Islet of Langerhans (tissue), 1 donor: ENCODE measurements around the gene NEBL.

ENCODE experiments used
- FAIRE-seq: peaks from one replicate; lab custom pipeline; 2011; peaks lifted over from hg19 to GRCh38; lab: Jason Lieb, UNC

NEBL gene

DNA sequence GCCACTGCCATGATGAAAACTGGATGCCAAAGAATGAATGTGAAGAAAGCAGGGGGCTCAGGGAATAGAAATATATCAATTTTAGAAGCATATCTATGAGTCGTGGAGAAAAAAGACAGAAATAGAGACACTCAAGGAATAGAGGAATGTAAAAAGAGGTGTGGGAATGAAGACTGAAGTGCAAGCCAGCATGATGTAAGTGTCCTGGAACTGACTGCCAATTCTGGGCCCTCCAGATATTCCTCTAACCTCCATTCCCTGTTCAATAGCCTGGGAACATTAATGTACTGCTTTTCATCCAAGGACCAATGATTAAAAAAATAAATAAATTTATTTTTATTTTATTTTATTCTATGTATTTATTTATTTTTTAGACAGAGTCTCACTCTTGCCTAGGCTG is 40.6 kb downstream of the NEBL start:
- no peak for FAIRE-seq

GRCh38 chr10:20855398-20856038 is 41.6 kb downstream of the NEBL start:
- peak; percentile 71 for FAIRE-seq

- no peak for FAIRE-seq
Observed at GRCh38 chr10:20853276-20853675, 43.8 kb downstream of the NEBL start.

DNA sequence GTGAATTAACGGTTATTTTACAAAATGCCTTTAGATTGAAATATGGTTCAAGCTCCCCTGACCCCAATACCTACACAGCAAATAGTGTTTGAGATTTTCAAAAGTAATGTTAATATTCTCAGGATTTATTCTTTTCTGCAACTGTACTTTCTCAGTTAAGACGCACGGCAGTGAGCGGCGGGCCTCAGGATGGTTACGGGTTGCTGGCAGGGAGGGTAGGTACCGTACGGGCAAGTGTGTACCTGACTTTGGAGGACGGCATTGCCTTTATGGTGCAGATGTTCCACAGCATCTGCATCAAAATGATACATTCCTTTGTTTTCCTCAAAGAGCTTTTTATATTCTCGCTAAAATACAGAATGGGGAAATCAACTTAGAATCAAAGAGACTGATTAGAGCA is 44.8 kb downstream of the NEBL start:
- no peak for FAIRE-seq

DNA sequence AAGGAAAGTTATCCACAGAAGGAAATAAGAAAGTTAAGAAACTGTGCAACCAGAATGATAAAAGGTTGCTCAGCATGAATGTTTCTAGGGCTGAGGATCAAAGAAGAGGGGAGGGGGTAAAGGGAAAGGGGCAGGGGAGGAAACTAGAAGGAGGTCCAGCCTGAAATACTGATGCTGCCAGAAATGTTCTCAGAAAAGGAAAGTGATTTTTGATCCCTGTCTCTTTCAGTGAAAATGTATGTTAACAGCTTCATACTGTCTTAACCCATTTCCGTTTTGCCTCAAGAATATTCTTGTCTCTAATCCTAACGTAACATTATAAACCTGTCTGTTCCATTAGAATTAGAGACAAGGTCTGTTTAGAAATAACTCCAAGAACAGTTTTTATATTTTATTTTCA is 49.6 kb downstream of the NEBL start:
- no peak for FAIRE-seq

GRCh38 chr10:20846263-20846662 is 50.8 kb downstream of the NEBL start:
- no peak for FAIRE-seq

DNA sequence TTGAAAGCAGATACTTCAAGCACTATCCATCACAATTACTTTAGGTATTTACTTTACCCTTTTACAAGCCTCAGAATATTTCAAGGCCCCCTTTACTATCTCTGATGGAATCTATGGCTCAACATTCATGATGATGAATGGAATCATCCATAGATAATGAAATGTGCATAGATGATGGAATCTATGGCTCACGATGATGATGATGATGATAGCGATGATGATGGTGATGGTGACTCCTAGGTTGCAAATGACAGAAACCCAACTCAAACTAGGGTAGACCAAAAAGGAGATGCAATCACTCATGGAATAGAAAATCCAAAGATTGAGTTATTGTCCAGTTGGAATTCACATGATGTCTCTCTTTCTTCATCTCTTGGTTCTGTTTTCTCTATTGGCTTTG is 55.7 kb downstream of the NEBL start:
- FAIRE-seq, result no peak

DNA sequence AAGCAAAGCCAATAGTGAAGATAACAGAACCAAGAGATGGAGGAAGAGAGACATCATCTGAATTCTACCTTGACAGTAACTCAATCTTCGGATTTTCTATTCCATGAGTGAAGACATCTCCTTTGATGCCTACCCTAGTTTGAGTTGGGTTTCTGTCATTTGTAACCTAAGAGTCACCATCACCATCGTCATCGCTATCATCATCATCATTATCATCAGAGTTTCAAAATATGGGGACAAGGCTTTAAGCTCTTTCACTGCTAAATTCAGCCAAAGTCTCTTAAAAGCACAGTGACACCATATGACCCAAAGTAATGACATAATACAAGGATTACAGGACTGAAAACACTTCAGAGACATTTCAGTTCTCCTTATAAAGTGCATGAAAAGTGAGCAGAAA is 57.2 kb downstream of the NEBL start:
- no peak for FAIRE-seq

DNA sequence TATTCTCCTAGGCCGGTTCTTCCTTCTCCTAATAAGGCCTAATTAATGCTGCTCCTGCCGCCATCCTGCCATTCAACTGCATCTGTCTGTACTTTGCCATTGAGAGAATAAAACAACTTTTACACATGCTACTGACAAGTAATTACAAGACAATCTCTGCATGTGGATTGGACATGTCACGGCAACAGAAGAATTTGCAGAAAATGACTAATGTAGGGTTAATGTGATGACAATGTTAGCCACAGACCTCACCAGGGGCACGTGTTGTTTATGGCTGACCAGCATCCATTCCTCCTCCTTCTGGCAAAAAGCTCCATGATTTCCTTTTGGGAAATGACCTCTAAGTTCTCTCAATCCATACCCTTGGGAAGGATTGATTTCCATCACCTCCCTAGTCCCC is 58.0 kb downstream of the NEBL start:
- FAIRE-seq, result no peak

DNA sequence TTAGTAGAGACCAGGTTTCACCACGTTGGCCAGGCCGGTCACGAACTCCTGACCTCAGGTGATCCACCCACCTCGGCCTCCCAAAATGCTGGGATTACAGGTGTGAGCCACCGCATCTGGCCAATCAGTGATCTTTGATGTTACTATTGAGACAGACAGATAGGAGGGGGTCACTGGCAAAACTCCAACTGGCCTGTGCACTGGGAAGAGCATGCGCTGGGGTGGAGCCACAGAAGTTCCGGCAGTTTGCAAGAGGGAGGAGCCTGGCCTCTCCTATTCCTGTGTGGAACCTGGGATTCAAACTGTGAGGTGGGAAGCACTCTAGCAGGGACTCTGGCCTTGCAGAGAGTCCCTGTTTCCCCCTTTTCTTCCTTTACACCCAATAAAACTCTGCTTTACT is 60.7 kb downstream of the NEBL start:
- no peak for FAIRE-seq

DNA sequence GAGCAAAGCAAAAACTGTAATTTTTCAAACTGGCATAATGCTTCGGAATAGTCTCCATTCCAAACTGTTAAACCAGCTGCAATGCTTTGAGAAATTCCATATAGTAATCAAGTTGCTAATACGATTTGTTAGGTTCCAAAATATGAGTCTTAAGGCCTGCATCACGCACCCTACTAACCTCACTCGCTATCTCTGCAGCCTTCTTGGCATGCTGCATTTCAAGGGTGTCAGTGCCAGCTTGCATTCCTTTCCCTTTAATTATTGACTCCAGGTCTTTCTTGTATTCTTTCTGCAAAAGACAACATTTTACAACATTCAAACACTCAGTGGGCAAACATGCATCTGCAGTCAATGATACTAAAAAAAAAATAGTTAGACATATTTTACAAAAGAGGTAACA is 61.8 kb downstream of the NEBL start:
- no peak for FAIRE-seq

GRCh38 chr10:20834825-20835224 is 62.3 kb downstream of the NEBL start:
- FAIRE-seq, result no peak

- no peak for FAIRE-seq
Observed at GRCh38 chr10:20822825-20823224, 74.3 kb downstream of the NEBL start.

- no peak for FAIRE-seq
Observed at GRCh38 chr10:20817646-20818045, 79.5 kb downstream of the NEBL start.

DNA sequence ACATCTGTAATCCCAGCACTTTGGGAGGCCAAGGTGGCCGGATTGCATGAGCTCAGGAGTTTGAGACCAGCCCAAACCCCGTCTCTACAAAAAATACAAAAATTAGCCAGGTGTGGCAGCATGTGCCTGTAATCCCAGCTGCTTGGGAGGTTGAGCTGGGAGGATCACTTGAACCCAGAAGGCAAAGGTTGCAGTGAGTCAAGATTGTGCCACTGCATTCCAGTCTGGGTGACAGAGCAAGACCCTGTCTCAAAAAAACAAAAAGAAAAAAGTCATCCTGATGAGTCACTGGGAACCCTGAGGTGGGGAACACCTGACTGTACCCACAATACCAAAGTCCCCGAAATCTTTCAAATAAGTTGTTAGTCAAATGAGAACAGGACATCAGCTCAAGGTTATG is 80.0 kb downstream of the NEBL start:
- FAIRE-seq, result no peak

GRCh38 chr10:20814116-20814515 is 83.0 kb downstream of the NEBL start:
- FAIRE-seq, result no peak

DNA sequence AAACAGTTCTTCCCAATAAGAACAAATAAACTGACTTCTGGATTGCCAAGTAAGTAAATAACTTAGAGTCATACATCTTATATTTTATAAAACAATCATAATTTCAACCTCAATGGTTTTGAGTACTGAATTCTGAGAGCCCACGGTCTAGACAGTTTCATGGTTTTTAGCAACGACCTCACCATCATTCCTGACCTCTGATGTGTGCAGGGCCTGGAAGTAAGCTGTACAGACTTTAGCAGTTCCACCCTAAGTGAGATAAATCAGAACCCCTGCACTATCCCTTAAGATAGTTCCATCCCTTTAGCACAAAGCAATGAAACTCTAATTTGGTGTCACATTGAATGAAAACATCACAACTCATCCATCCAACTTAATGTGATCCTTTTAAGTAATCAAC is 86.0 kb downstream of the NEBL start:
- no peak for FAIRE-seq

DNA sequence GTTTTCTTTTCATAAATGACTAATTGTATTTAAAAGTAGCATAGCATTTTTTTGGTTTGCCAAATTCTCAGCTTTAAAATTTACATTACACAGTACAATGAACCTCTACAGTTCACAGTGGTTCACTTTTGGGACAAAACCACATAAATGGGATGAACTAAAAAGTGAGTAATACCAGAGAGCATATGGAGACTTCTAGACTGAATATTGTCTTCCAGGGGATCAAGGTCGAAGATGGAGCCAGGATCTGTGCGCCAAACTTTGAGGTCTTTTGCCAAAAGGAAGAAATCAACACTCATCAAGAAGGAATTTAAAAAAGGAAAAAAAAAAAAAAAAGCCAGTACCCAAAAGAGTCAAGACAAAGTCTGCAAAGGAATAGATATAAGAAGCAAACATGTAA is 87.5 kb downstream of the NEBL start:
- peak; percentile 51 for FAIRE-seq

GRCh38 chr10:20806487-20806886 is 90.6 kb downstream of the NEBL start:
- FAIRE-seq, result no peak

DNA sequence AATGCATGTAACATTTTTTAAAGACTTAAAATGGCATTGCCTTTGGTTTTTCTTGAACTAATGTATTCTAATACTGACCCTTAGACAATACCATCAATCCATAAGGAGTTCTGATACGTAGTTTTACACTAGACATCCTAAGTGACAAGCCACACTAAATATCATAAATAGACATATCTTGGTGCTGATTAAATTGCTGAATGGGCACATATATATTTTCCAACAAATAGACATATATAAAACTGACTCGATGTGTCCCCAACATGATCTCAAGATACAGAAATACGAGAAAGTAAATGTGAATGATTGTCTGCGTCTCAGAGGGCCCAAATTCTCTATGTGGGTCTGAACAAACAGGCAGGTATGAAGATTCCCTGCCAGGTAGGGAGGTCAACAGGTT is 99.8 kb downstream of the NEBL start:
- no peak for FAIRE-seq

GRCh38 chr10:20795391-20795790 is 101.7 kb downstream of the NEBL start:
- no peak for FAIRE-seq

GRCh38 chr10:20785174-20785573 is 111.9 kb downstream of the NEBL start:
- no peak for FAIRE-seq

GRCh38 chr10:20778008-20778757 is 118.9 kb downstream of the NEBL start:
- FAIRE-seq, result no peak

DNA sequence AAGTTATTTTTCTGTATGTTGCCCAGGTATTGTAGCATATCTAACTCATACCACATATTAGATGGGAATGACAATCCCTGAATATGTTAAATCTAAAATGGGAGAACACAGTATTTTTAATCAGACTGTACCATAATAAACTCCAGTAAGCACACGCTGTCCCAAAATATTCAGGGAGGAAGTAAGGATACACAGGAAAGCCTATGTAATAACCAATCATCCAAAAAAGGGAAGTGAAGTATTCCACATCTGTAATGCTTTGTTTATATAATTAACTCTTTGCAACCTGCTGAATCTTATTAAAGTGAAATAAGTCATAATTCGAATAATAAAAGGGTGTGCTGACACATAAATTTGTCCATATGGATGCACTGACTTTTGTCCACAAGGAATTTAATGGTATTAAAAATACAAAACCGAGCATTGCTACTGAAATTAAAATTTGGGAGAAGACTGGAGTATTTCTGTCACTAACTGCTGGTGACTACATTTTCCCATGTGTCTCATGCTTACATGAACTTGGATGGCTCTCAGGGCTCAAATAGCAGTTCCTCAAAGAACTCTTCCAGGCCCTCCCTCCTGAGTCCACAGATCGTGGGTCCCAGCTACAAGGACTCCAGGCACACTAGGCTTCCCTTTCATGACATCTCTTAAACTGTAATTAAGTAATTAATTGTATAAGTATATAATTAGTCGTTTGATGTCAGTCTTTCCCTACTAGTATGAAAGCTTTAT is 120.6 kb downstream of the NEBL start:
- FAIRE-seq, result no peak
